COR-L47 (cell line): Measurements from ENCODE around the gene SLC25A22.

Experiments used
- DNase-seq: peaks from one replicate; lab custom pipeline; 2025; lab: John Stamatoyannopoulos, UW

The SLC25A22 gene

DNA sequence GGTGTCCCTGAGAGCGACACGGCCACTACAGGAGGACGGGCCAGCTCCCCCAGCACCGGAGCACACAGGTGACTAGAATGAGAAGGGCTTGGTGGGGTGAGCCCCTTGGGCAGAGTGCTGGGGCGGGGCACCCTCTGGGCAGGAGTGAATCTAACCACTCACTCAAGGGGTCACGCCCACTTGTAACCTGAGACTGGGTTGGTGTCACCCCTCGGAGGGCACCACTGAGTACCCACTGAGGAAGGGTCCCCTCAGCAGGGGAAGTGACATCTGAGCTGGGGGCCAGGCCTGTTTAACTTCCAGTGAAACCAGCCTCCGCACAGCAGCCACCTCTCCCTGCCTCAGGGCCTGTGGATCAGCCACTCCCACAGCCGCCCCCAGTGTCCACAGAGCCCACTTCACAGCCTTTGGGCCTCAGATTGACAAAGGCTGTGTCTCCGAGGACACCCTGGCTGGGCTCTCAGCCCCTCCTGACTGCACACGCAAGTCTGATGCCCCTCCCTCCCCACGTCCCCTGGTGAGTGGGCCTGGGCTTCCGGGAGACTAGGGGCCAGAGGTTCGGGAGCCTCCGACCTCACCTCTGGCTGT, 26.4 kb downstream of the SLC25A22 start:
- no peak for DNase-seq

DNA sequence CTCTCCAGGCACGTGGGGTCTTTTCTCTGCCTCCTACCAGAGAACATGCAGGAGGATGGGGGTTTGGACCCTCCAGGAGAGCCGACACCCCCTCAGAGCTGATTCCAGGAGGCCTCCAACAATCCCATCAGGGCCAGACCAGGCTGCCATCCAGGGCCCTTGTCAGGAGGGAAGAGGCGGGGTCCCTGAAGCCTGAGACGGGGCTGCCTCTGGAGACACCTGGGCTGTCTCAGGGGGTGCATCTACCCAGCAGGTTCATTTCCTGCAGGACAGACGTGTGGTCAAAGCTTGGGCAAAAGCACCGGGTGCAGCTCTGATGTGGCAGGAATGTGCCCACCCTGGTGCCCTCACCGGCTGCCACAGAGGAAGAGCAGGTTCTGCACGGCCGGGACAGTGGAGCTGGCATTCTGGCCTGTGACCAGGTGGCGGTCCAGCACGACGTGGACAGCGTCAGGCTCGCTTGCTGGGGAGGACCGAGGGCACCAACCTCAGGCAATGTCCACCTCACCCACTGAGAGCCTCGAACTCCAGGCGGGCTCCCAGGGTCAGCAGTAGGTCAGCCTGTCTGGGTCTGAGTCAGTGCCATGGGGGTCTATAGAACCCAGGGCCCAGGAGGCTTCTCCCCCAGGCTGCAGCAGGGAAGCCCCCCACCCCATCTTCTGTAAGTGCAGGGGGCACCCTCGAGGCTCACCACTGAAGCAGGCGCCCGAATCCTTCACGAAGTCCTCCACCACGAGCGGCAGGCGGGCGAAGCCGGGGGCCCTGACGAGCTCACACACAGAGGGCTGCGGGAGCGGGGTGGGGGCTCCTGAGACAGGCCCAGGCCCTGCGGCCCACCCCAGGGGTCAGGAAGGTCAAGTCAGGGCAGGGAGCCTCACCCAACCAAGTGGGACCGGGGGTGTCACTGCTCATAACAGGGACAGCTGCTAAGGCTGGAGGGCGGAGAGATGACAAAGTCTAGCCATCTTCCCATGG, 27.2 kb downstream of the SLC25A22 start:
- no peak for DNase-seq

DNA sequence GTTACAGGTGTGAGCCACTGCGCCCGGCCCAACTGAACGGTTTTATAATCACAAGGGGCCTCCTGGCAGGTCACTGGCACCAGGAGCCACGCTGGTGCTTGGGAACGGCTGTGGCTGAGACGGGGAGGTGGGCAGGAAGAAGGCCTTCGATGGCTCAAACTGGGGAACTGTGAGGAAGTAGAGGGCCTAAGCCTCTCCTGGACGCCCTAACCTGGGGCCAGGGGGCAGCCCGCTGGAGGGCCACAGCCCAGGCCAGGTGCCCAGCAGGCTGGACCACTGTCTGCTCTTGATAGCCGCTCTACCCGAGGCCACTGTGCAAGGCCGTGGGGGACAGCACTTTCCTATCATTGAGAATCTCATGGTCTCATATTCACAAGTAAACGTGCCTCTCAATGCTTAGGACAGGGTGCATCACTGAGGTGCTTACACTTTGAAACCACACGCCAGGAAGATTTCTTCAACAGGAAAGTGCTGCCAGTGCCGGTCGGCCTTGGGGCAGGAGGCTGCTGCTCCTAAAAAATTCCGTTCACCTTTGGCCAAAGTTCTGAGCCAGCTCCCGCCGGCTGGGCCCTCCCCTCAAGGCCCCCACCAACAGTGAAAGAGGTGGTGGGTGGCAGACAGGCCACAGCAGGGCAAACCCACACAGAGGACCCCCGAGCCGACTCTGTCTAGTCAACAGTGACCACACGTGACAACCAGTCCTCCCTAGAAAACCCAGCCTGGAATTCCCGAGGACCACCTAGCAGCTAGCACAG, 28.0 kb downstream of the SLC25A22 start:
- no peak for DNase-seq

DNA sequence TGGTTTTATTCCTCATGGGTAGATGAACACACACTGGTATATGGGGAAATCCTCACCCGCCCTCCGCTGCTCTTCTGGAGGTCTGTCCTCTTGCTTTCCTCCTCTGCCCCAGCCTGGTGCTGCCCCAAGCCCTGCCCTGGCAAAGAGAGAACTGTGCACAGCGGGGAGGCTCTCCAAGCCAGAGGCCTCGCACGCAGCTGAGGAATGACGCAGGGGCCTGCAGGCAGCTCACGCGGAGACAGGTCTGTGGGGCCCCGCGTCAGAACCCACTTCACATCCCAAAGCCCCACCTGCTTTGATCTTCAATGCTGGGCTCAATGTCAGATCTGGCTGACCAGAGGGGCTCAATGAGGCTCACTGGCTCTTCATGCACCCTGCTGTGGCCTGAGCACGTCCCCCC, 30.8 kb downstream of the SLC25A22 start:
- no peak for DNase-seq

DNA sequence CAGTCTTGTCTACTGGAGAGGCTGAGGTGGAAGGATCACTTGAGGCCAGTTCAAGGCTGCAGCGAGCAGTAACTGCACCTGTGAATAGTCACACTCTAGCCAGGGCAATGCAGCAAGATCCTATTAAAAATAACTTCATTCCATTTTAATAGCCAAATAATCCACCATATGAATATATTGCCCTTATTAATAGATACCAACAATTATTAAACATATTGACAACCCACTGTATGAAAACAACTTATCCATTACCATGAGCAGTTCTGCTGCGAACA, 31.2 kb downstream of the SLC25A22 start:
- DNase-seq: no peak

DNA sequence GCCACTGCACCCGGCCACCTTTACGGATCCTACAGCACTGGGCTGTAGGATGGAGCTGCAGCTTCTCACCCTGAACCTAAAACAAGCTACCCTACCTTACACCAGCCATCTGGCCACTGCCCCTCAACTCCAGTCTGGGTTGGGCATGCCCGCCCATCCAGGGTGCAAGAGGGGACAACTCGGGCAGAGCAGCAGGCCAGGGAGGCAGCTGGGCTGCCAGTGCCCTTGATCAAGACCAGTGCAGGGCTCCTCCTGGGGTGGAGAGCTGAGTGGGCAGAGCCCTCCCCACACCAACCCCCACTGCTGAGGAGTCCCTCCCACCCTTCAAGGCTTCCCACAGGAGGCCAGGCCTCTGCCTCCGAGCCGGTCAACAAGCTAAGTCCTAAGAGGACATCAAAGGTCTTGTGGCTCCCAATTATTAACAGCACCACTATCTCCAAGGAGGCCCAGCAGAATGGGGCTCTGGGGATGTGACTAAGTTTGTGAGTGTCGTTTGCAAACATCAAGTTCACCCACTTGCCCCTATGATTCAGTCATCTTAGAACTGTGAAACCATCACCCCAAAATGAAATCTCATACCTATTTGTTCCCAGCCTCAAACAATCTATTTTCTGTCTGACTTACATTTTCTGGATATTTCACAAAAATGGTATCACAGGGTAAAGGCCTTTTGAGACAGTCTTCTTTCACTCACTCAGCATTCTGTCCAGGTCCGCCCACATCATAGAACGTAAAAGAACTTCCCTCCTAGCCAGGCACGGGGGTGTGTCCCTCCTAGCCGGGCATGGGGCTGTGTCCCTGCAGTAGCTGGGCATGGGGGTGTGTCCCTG, 31.8 kb downstream of the SLC25A22 start:
- no peak for DNase-seq

DNA sequence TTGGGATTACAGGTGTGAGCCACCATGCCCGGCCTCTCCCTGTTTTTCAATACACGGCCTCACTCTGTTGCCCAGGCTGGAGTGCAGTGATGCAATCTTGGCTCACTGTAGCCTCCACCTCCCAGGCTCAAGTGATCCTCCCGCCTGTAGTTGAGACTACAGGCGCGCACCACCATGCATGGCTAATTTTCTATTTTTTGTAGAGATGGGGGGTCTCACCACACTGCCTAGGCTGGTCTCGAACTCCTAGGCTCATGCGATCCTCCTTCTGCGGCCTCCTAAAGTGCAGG, 32.3 kb downstream of the SLC25A22 start:
- DNase-seq: no peak

DNA sequence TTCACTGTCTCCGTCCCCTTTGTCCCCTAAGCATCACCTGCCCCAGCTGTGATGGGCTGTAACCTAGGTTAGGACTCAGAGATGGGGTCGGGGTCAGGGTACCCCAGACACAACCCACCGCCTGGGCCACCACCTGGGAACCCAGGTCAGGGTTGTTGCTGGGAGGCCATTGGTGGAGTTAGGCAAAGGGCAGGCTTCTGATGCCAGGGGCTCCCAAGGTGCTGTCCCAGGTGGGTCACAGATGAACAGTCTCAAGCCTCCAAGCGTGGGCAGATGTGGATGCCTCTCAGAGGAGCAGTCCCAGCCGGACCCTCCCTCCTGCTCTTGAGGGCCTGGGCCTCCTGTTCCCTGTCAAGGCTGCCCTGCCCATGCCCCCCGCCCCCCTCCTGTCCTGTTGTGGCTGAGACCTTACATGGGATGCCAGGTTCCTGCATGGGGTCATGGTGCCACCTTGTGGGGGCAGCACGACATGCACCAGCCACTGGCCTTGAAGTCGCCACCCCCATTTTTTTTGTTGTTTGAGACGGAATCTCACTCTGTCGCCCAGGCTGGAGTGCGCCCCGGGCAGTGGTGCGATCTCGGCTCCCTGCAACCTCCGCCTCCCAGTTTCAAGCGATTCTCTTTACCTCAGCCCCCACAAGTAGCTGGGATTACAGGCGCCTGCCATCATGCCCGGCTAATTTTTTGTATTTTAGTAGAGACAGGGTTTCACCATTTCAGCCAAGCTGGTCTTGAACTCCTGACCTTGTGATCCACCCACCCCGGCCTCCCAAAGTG, 32.9 kb downstream of the SLC25A22 start:
- peak; percentile 25 for DNase-seq

DNA sequence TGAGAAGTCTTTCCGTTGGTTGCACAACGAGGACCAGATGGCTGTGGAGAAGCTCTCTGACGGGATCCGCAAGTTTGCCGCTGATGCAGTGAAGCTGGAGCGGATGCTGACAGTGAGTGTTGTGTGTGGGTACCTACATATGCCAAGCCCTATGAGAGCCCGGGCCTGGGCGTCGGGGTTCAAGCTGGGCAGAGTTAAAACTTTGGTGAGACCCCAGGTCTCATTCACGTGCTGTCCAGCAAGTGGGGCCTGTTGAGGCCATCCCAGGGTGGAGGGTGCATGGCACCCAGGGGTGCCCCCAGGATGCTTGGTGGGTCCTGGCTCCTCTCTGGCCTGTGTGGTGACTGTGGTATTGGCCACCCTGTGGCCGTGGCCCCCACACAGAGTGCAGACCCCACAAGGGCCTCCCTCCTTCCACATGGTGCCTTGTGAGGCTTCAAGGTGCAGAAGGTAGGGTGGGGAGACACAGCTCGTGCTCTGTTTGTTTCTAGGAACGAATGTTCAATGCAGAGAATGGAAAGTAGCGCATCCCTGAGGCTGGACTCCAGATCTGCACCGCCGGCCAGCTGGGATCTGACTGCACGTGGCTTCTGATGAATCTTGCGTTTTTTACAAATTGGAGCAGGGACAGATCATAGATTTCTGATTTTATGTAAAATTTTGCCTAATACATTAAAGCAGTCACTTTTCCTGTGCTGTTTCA, 33.6 kb downstream of the SLC25A22 start:
- no peak for DNase-seq

DNA sequence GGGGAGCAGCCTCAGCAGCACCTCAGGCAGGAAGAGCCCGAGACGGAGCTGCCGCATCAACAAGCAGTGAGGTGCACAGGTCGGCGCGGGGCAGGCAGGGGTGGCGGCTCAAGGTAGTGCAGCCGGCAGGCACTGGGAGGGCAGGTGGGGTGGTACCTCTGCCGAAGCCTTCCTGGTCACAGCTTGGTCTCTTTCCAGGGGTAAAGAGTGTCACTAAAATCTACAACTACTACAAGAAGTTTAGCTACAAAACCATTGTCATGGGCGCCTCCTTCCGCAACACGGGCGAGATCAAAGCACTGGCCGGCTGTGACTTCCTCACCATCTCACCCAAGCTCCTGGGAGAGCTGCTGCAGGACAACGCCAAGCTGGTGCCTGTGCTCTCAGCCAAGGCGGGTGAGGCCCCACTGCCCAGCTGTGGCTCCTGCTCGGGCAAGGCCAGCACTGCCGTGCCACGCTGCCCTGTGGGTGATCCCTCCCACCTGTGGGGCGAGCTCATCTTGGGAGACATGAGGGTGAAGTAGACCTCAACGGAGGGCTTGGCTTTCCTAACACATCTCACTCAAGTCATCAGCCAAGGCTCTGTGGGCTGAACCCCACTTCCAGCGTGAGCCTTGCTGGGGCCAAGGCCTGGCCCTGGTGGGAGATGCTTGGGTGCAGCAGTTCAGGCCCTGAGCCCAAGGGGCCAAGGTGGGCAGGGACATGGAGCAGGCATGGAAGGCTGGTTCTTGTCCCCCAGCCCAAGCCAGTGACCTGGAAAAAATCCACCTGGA, 34.3 kb downstream of the SLC25A22 start:
- DNase-seq: no peak

DNA sequence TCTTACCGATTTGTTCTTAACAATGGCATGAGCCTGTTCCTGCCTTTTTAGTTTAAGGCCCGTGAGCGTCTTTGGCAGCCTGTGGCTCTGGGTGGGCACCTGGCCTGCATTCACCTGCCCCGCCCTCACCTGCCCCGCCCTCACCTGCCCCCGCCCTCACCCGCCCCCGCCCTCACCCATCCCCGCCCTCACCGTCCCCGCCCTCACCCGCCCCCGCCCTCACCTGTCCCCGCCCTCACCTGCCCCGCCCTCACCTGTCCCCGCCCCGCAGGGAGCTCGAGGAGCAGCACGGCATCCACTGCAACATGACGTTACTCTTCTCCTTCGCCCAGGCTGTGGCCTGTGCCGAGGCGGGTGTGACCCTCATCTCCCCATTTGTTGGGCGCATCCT, 35.0 kb downstream of the SLC25A22 start:
- peak; percentile 51 for DNase-seq

DNA sequence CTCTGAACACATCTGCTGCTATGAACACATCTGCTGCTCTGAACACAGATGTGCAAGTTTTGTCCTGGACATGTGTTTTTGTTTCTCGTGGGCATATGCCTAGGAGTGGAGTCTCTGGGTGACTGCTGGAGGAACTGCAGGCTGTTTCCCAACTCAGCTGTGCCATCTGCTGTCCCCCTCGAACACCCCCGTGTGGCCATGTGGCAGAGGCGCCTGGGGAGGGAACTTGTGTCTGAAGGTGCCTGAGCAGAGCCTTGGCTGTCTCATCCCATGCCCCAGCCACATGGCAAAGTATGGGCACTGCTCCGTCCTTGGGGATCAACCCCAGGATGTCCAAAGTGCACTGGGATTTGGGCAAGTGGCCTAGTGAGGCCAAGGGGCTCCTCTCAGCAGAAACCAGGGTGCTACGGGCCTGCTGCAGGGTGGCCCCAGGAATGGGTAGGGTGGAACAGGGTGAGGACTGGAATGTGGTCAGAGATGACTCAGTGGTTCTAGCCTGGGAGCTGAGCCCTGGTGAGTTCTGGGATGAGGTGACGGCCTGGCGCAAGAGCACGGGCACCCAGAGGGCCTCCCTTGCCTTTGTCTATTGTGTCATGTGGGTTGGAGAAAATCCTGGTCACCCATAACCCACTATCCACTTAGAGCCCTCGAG, 35.5 kb downstream of the SLC25A22 start:
- peak; percentile 32 for DNase-seq

DNA sequence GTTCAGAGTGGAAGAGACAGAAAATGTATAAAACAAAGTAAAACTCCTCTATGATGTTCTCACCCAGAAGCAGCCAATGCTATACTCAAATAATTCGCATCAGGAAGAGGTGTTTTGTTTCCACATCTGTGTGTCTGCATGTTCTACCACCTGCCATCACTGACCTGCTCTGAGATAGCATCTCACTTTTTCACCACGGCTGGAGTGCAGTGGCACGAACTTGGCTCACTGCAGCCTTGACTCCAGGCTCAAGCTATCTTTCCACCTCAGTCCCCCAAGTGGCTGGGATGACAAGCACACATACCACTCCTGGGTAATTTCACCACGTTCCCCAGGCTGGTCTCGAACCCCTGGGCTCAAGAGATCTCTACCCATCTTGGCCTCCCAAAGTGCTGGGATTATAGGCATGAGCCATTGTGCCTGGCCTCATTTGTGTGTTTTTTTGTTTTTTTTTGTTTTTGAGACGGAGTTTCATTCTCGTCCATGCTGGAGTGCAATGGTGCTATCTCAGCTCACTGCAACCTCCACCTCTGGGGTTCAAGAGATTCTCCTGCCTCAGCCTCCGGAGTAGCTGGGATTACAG, 36.5 kb downstream of the SLC25A22 start:
- no peak for DNase-seq

DNA sequence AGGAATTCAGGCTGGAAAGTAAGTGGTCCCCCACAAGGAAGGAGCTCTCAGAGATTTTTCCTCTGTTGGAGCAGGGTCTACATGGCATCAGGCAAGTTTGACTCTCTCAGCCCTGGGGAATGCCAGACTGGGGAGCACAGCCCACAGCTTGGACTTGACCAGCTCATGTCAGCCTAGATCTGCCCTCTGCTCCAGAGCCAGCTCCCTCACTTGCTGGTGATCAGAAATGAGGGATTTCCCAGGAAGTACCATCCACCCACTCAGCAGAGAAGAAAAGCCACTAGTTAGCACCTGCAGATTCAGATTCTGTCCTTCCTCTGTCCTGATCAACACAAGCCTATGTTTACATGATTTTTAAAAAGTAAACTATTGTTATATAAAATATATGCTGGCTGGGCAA, 37.8 kb downstream of the SLC25A22 start:
- no peak for DNase-seq

DNA sequence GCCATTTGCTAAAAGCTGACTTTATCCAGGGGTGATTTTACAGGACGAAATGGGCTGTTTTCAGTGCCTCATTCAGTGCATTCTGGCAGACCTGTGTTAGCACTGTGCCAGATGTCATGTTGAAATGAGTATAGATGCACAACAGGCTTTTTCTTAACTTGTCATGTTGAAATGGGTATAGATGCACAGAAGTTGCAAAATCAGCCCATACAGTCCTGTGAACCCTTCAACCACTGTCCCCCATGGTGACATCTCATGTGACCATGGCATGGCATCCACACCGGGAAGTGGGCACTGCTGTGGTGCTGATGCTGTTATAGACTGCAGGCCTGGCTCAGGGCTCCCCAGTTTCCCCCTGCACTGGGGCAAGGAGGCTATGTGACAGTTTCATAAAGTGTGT, 48.4 kb downstream of the SLC25A22 start:
- DNase-seq: no peak

DNA sequence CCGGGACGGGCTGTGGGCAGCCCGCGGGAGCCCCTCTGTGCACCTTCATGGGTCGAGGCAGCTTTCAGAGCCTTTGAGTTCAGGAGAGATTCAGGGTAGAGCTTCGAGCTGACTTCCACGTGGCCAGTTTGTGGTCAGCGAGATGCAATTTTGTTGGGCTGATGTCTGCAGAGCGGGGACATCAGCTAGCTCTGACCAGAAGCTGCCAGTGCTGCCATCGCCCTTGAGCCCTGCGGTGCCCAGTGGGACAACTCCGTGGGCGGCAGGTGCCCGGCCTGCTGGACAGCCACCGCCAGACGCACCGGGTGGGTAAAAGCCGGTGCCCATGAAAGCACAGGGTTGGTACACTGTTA, 50.1 kb downstream of the SLC25A22 start:
- DNase-seq: no peak

DNA sequence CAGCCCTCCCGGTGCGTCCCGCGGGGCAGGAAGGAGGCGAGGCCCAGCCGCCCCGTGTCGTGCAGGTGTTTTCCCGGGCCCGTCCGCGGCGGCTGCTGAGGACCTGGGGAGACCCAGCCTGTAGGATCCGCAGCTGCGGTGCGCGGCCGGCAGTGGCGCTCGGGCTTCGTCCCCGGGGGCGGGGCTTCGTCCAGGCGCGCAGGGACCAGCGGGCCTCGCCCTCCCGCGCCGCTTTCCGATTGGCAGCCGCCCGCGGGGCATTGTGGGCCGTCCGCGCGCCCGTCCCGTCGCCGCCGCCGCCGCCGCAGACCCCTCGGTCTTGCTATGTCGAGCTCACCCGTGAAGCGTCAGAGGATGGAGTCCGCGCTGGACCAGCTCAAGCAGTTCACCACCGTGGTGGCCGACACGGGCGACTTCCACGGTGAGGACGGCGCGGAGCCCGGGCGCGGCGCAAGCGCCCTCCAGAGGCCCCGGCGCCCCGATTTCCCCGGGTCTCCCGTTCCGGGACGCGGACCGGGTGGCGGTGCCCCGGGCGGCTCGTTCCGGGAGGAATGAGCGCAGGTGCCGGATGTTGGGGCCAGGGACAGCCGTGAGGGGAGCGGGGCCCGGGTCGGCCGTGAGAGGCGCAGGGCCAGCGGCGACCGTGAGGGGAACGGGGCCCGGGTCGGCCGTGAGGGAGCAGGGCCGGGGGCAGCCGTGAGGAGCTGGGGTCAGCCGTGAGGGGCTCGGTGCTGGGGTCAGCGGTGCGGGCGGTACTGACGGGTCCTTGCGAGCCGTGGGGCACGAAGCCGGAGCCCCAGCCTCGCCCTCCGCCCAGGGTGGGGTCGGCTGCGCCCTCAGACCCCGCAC, 50.7 kb downstream of the SLC25A22 start, which contains the start of gene TALDO1:
TALDO1 (plus strand) TSS at position 307 of the 849 bp plus-strand sequence; CDS start at position 325, 18 bp downstream.
- peak; percentile 91 for DNase-seq
